HG03469 (cell line): ENCODE data around the gene ADGRF4.

ENCODE experiments used
- ATAC-seq: cut with Tn5 transposase; IDR thresholded peaks from one replicate; pipeline ENCODE4 v1.9.1; 2021; ENCODE audit warnings: mild to moderate bottlenecking, moderate library complexity, moderate number of reproducible peaks; ENCODE audit not compliant: unreplicated experiment

Gene ADGRF4

DNA sequence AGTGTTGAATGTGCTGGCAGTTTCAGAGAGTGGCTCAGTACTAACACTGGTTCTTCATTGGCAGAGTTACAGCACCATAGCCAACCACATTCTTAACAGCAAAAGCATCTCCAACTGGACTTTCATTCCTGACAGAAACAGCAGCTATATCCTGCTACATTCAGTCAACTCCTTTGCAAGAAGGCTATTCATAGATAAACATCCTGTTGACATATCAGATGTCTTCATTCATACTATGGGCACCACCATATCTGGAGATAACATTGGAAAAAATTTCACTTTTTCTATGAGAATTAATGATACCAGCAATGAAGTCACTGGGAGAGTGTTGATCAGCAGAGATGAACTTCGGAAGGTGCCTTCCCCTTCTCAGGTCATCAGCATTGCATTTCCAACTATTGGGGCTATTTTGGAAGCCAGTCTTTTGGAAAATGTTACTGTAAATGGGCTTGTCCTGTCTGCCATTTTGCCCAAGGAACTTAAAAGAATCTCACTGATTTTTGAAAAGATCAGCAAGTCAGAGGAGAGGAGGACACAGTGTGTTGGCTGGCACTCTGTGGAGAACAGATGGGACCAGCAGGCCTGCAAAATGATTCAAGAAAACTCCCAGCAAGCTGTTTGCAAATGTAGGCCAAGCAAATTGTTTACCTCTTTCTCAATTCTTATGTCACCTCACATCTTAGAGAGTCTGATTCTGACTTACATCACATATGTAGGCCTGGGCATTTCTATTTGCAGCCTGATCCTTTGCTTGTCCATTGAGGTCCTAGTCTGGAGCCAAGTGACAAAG, 17.0 kb upstream of the ADGRF4 start:
- ATAC-seq: no peak

DNA sequence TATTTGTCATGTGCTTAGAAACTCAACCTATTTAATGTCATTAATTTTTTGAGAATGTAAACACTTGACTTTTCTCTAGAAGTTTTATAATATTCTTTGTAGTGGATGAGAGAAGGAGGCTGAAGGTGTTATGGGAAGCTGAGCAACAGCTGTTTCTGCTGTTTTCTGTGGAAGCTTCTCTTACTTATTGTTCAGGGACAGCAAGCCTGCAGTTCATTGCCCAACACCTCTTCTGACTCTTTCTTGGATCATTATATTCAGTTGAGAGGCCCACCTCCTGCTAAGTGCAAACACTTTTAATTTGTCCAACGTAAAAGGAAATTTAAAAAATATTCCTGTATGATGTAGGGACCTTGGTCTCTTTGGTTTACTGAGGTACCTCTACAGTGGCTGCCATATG, 12.0 kb upstream of the ADGRF4 start:
- no peak for ATAC-seq

DNA sequence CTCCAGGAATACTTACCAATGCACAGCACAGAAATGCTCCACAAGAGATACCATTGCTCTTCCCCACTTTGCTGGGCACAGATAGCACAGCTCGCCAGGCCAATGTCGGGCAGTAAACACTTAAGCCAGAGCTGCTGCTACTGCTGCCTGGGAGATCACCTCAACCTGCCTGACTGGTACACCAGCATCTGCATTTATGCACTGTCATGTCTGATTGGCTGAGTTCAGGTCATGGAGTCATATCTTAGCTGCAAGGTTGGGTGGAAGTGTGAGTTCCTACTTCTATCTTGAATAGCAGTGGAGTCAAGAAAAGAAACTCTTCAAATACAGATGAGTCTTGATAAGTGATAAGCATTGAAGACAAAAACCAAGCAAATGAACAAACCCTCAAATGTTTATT, 10.9 kb upstream of the ADGRF4 start:
- ATAC-seq: no peak

DNA sequence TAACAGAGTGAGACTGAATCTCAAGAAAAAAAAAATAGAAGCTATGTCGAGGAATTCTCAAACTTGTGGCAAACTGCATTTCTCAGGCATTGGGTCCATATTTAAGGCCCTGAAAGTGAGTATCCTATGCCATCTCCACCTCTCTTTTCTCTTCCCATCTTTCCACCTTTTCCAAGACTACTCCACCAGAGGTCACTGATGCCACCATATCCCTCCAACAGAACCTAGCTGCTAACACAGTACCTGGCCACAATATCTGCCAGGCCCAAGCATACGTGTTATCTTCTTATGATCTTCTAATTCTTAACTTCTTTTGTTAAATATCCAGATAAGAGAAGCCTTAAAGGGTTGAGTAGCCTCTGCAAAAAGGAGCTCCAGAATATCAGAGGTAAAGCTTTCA, 8.2 kb upstream of the ADGRF4 start:
- no peak for ATAC-seq

DNA sequence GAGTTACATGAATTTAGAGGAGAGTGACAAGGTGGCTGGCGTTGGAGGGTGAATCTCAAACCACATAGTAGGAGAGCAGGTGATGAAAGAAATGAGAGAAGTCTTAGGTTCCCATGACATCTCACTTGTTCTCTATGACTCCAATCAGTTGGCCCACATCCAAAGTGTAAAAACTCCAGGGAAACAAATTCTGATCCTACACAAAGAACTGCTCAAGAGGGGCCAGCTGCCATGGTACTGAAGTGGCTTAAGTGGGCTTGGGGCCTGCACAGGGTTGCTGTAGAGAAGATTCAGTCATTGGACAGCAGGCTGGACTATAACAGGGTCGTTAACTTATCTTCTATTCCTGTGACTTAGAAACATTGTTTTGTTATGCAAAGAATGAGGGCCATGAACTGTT, 7.6 kb upstream of the ADGRF4 start:
- no peak for ATAC-seq

DNA sequence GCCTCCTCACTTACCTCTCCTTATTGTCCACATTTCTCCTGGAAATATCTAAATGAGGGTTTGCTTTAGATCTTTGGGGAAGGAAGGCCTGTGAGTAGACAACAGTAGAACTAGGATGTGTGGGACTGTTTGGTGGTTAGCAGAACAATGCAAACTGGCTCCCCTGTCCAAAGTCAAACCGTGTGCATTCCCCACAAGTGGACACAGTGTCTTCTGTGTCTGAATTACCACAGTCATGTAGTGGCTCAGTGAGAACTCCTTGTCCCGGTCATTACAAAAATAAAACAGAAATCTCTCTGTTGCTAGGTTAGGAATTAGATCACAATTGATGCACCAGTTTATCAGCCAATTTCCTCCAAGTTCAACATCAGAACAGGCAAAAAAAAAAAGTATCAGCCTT, 455 bp upstream of the ADGRF4 start:
- ATAC-seq: no peak

DNA sequence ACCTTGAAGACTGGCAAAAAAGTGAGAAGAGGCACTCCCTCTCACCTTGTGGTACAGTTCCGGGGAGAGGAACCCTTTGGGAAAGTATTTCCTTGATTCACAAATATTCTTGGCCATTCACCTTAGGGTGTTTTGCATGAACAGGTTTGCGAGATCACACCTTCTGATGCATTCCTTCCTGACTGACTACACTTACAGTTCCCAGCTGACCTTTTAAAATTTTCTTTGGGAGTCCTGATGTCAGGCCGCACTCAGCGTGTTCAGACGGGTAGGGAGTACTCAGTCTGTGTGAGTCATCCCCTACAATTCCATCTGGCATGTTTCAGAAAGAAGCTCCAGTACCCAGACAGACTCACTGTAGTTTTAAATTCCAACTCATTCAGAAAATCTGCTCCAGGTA, 1.7 kb downstream of the ADGRF4 start:
- ATAC-seq: no peak

DNA sequence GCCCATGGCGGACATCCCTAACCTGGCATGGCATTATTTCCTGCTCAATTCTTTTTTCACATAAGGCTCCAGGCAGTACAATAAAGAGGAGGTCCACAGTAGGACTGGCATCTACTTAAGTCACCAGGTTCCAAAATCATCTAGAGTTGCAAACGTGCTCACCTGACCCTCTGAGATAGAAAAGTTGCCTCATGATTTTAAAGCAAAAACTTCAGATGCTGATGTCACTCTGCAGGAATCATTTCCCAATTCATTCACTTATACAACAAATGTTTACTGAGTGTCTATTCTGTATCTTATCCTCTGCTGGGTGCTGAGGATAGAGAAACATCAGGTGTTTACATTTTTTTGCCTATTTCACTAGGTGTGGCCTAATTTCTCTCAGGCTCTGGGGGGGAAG, 2.2 kb downstream of the ADGRF4 start:
- no peak for ATAC-seq

DNA sequence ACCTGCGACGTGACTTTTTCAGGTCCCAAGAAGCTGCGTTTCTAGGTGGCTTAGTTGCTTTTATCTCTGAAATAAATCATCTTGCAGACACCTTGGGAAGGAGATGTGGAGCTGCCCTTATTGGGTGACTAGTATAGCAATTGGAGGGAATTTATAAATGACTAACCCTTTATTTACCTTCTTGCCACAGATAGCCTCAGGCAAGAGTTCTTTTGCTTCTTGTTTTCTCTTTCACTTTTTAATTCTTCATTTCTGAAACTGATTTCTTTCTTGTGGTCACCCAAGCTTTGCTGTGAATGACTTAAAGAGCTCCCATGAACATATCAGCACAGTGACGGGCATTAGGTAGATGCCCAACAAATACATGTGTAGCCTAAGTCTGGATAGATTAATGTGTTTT, 3.0 kb downstream of the ADGRF4 start:
- peak; percentile 90 for ATAC-seq

DNA sequence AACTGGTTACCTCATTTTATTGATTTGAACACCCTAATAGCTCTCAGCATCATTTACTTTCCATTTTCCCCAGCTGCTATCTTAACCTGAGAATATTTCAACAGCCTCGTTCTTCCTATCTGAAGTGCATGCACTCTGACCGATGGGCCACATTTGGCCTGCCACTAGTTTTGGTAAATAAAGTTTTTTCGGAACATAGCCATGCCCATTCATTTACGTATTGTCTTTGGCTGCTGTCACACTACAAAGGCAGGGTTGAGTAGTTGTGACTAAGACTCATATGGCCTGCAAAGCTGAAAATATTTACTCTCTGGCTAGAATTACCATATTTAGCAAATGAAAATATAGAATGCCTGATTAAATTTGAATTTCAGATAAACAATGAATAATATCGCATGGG, 10.8 kb downstream of the ADGRF4 start:
- ATAC-seq: no peak

DNA sequence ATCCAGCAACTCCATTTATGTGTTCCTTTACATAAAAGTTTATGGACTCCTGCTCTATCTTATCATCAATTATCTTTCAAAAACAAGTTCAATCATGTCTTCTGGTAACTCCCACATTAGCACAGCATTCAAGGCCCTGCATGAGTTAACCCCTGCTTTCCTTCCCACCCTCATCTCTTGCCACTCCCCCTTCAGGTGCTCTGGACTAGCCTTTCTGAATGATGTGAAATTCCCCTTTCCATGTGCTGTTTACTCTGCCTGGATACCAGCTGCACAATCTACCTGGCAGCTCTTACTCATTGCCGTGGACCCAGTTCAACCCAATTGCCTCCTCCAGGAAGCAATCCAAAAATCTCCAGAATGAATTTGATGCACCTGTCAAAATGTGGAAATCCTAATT, 11.9 kb downstream of the ADGRF4 start:
- ATAC-seq: no peak

DNA sequence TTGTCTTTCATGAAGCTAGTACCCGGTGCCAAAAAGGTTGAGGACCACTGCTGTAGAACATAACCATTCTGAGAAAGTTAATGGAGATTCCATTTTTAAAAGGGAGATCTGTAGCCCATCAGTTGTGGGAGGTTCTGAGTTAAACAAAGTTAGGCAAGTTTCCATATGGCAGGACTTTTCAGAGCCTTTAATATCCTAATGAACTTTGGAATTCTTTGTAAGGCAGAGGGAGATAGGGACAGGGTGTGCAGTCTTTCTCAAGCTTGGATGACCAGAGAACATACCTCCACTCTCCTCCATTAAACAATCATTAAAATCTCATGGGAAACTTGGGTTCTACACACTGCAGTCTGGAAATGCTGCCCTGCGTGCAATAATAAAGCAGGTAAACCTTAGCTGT, 14.8 kb downstream of the ADGRF4 start:
- no peak for ATAC-seq

DNA sequence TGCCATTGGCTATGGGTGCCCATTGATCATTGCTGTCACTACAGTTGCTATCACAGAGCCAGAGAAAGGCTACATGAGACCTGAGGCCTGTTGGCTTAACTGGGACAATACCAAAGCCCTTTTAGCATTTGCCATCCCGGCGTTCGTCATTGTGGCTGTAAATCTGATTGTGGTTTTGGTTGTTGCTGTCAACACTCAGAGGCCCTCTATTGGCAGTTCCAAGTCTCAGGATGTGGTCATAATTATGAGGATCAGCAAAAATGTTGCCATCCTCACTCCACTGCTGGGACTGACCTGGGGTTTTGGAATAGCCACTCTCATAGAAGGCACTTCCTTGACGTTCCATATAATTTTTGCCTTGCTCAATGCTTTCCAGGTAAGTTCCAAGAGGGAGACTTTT, 16.4 kb downstream of the ADGRF4 start:
- no peak for ATAC-seq

DNA sequence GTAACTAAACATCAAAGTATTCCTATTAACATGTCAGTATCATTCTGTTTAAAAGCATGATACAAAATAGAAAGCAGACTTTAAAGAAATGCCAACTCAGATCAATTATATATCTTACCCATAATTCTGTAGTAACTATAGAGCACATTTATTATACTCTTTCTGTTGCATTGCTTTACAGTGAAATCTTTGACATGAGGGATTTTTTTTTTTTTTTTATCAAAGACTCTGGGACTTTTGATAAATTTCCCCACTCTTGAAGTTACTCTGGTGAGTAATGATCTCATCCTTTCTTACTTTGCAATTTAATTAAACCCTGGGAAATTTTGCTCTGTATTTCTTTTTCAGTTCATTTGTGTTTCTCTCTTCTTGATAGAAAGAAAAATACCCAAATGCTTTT, 17.4 kb downstream of the ADGRF4 start:
- ATAC-seq: no peak

DNA sequence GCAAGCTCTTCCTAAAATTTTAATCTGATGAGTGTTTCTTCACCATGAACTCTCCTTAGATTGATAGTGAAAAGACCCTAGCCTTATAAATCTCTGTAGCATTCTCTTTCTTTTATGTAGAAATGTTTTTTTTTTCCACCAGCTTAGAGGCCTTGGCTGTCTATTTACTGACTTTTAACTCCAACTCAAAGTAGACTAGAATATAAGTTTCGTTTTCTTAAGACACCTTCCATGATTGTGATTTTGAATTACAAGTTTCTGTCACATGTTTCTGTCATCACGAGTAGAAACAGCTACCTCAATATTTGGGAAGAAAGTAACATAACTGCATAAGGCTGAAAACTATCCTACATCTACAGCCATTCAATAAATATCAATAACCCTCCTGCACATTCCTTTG, 17.8 kb downstream of the ADGRF4 start:
- no peak for ATAC-seq

DNA sequence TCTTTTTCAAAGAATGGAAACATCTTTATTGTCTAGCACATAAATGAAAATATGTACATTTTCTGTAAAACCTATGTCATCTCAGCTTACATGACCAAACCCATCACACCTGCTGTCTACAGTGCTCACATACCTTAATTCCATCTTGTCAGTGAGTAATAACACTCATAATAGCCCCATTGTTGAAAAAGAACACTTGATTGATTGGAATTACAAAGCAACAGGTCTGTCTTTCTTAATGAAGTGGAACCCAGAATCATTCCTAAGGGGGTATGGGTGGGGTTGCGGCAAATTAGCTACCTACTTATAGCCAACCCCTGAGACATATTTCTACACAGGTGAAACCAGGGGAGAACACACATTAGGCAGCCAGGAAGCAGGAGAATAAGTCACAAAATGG, 20.2 kb downstream of the ADGRF4 start:
- no peak for ATAC-seq

DNA sequence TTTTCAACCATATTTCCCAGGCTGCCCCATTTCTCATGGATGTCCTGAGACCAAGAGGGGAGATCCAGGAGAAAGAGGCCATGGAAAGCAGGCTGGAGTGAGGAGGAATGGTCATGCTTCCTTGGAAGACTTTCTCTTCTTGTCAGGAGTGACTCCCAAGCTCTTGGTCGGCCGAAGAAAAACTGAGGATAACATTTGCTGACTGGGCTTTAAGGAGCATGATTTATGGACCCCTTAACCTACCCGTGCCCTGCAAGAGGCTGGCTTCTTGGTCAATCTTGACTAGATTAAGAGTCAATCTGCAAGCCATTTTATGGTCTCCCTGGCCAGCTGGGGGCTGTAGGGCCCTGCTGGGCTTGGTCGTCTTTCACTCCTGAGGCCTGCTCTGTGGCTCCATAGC, 22.8 kb downstream of the ADGRF4 start:
- ATAC-seq: no peak

DNA sequence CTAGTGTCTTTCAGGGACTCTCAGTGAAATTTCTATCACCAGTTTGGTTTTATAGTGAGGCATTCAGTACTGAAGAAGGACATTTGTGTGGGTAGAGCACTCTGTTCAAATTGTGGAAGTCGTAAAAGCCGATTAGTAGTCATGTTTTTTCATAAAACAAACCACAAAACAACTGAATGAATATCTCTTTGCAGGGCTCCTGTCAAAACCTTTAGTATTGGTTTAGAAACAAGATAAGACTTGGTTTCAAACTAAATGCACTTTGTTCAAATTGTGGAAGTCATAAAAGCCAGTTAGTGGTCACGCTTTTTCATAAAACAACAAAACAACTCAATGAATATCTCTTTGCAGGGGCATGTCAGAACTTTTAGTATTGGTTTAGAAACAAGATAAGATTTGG, 23.8 kb downstream of the ADGRF4 start:
- ATAC-seq: peak; percentile 86

DNA sequence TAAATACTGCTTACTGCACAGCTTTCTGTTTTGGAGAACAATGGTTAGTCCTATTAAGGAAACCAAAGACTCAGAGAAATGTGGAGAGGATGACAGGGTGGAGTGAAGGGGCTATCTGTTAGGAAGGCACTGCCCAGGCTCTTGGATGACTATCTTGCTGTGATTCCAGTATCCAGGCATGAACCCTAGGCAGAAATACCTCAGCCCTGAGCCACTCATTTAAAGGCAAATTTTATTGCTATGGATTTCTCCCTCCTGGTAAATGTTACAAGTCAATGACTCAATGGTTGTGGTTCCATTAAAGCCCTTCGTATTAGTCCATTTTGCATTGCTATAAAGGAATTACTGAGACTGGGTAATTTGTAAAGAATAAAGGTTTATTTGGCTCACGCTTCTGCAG, 25.9 kb downstream of the ADGRF4 start:
- no peak for ATAC-seq

DNA sequence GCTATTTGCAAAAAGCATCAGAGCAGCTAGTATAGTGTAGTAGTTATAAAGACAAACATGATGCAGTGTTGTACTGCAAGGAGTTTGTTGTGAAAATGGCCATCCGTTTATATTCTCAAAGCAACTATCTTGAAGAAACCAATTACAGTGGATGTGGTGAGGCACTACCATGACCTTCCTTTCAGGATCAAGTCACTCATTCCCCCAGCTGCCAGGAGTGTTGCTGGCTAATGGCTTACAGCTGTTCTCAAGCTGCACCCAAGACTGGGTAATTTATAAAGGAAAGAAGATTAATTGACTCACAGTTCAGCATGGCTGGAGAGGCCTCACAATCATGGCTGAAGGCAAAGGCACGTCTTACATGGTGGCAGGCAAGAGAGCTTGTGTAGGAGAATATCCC, 29.0 kb downstream of the ADGRF4 start:
- no peak for ATAC-seq

DNA sequence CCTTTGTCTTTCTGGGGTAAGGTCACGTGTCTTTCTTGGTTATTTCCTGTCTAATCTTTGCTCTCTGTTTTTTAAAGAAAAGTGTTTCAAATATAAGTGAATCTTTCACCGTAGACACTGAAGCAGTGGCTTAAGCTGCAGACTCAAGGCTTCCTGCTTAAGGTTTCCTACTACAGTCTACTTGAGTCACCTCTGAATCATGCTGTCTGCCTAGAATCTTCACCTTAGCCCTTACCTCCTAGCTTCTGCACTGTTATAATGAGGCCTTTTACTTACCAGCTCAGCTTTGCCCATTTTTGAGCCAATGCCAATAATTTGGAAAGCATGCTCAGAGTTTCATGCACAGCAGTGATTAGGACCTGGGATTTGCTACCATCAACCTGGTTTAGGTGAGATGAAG, 30.6 kb downstream of the ADGRF4 start:
- ATAC-seq: no peak

DNA sequence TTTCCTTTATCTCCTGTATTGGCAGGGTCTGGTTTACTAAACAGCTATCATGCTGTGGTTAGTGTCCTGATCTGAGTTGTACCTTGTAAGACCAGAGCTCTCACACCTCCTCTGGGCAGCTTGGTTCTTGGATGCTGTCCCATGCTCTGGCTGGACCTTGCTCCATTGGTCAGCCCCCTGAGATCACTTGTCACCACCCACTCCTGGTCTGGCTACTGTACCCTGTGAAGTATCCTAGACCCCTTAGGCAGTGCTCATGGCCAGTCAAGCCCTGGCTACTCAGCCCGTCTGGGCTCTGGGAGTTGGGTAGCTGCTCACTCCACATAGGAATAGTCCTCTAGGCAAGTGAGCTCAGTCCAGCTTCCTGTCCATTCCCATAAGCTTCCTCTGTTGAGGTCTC, 31.1 kb downstream of the ADGRF4 start:
- no peak for ATAC-seq

DNA sequence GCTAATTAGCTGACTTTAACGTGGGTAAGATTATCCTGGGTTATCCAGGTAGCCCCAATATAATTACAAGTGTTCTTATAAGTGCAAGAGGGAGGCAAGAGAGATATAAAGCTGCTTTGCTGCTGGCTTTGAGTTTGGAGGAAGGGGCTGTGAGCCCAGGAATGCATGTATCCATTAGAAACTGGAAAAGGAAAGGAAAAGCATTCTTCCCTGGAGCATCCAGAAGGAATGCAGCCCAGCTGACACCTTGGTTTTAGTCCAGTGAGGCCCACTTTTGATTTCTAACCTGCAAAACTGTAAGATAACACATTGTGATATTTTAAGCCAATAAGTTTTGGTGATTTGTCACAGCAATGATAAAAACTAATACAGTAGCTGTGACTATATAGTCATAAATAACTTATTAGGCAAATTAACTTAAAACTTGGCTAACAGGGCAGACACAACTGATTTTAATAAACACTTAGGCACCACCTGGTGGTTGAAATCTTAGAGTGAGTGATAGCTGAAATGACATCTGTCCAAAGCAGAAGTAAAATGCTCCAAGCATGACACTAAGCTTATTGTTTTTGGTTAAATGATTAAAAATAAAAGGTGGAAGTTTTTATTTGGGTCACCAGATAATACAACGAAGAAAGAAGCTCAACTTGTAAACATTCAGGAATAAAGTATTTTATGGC, 35.6 kb downstream of the ADGRF4 start:
- no peak for ATAC-seq
